HG02678 (cell line): ENCODE data around the gene OR5AS1.
"Not testable (repeated sequence)": the region's sequence is repeated elsewhere in the genome, so short reads cannot be mapped to it uniquely, and the experiment has no call there.

Experiments used
- ATAC-seq: cut with Tn5 transposase; IDR thresholded peaks from one replicate; pipeline ENCODE4 v1.9.1; 2021; ENCODE audit warnings: mild to moderate bottlenecking, moderate library complexity; ENCODE audit not compliant: unreplicated experiment

Gene OR5AS1

DNA sequence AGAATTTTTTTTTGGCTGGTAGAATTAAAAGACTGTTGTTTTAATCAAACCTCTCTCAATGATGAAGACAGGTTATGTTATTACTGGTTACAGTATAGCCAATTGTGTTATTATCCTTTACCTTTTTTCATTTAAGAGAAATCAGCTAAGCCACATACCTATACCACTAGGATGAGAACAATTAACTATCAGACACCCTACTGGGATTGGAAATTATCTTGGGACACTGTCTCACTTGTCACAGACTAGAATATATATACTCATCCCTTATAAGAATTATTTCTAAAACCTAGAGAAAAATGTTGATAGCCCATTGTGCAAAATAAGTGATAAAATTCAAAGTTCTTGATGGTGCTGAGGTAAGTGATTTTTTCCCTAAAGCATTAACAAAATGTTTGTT is at the start of gene OR5AS1:
OR5AS1 (plus strand) TSS at position 301 of the 400 bp plus-strand sequence. CDS start 2,765 bp downstream, outside the sequence.
- no peak for ATAC-seq

DNA sequence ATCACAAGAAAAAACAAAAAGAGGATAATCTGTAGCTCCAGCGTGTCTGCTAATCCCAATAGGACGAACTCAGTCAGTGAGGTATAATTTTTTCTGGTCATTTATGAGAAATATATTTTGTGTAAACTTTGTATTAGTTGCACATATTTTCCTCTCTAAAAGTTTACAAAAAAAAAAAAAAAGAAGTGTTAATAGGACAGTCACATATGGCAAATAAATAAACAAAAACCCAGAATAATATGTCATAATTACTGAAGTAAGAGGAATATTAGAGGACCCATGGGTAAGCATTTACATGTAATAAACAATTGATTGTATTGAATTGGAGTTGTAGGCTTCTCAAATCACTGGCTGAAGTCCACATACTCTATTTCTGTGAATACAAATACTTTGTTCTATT is 32.9 kb upstream of the OR5AS1 start, which contains the start of gene OR5F1:
OR5F1 (minus strand) TSS at position 101 of the 400 bp plus-strand sequence; CDS start at position 101, 0 bp downstream.
- no peak for ATAC-seq

DNA sequence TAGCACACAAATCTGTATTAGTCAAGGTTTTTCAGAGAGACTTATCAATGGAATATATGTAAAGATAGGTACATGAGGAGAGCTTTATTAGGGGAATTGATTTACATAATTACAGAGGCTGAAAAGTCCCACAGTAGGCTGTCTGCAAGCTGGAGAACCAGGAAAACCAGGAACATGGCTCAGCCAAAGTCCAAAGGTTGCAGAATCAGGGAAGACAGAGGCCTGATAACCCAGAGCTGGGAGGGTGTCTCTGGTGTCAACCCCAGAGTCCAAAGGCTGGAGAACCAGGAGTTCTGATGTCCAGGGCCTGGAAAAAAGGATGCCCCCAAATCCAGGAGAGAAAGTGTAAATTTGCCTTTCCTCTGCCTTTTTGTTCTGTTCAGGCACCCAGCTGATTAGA is 16.7 kb upstream of the OR5AS1 start:
- no peak for ATAC-seq

DNA sequence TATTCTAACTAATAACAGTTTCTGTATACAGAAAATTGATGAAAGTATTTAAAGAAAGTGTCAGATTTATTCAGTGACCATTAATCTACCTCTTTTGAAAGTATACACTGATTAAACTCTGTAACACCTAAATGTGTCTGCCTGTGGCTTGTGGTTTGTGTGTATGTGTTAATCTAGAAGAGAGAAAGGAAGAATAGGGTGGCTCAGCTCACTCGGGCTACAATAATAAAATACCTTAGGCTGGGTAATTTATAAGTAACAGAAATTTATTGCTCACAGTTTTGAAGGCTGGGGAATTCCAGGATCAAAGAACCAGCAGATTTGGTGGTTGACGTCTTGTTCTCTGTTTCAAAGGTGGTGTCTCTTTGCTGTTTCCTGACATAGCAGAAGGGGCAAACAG is 13.6 kb upstream of the OR5AS1 start:
- no peak for ATAC-seq

DNA sequence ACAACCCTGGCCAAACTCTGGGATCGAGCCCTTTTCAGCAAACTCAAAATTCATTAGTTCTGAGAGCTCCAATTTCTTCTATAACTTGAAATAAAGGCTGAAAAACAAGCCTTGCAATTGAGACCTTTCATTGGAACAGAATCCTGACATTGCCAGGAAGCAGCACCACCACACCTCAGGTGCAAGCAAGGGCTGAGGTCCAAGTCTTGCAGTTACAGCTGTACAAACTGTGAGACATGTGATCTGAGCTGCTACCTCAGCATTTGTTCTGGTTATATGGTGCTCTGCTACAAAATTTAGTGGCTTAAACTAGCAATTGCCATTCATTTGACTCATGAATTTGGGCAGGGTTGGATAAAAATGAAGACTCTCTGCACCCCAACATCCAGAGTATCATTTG is 18.1 kb downstream of the OR5AS1 start:
- ATAC-seq = no peak

DNA sequence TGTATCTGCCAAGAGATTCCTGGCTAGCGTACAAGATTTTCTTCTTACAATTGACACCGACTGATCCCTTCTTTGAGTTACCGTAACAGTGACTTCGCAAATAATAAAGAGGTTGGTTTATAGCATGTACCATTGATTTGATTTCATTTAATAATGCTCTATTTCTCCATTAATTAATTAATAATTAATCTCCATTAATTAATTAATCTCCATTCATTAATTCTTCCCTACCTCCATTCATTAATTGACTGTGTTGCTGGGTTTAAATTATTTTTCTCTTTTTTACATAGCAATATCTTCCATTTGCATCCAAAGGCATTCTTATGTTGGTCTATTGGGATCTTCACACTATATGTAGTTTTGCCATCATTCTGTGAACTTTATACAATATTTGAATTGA is 21.0 kb downstream of the OR5AS1 start:
- no peak for ATAC-seq

- no peak for ATAC-seq
These were observed 22.0 kb downstream of the OR5AS1 start for GRCh38 chr11:56049487-56049886.

DNA sequence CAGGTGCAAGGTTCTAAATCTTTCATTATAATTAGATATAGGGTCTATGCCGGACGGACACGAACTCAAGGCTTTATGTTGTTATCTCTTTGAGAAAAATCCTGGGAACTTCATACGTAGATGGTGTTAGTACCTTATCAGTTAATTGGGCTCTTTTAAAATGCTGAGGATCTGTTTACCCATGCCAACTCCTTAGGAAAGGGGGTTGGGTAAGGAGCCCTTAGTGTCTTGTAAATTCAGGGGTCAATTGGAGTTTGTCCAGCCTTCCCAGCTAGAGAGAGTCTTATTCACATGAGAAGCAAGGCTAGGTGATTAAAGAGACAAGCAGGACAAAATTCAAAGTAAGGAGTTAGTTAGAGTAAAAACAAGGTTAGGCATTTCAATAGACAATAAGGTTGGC is 28.9 kb downstream of the OR5AS1 start:
- ATAC-seq = not testable (repeated sequence)

GRCh38 chr11:56057661-56058237 is 30.3 kb downstream of the OR5AS1 start:
- ATAC-seq = not testable (repeated sequence)

- ATAC-seq = not testable (repeated sequence)
These were observed 30.9 kb downstream of the OR5AS1 start for GRCh38 chr11:56058260-56058780.

DNA sequence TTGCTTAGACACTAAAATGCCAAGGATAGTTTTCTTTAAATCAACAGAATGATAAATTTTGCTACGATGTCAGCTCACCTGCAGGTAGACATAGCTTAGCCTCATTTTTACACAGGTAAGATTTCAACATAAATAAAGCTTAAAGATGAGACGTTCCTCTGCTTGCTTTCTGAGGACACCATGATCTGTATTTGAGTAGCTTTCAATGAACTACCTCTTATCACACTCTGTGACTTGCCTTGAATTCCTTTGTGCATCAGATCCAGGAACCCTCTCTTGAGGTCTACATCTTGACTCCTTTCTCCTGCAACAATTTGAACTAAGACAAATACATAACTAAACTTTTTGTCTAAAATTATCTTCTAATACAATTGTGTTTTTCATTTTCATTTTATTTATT is 39.5 kb downstream of the OR5AS1 start:
- ATAC-seq = no peak
